D721Med (cell line): Measurements from ENCODE around the gene TLL1.
A peak's percentile ranks its signal among the peaks of the same experiment; 100 is the strongest.

Experiments used
- DNase-seq: peaks from one replicate; pipeline ENCODE4 v3.0.0; 2011; ENCODE audit warnings: low spot score; ENCODE audit not compliant: insufficient read length
- FAIRE-seq: peaks from 2 replicates; lab custom pipeline; 2011; peaks lifted over from hg19 to GRCh38; lab: Jason Lieb, UNC
- TF ChIP-seq, protein P1 (sequence below): IDR thresholded peaks from 2 replicates; pipeline ENCODE4 v1.5.1; 2012; ENCODE audit warnings: mild to moderate bottlenecking, control low read depth; ENCODE audit not compliant: insufficient read depth; ENCODE audit errors: missing control alignments

Gene TLL1

DNA sequence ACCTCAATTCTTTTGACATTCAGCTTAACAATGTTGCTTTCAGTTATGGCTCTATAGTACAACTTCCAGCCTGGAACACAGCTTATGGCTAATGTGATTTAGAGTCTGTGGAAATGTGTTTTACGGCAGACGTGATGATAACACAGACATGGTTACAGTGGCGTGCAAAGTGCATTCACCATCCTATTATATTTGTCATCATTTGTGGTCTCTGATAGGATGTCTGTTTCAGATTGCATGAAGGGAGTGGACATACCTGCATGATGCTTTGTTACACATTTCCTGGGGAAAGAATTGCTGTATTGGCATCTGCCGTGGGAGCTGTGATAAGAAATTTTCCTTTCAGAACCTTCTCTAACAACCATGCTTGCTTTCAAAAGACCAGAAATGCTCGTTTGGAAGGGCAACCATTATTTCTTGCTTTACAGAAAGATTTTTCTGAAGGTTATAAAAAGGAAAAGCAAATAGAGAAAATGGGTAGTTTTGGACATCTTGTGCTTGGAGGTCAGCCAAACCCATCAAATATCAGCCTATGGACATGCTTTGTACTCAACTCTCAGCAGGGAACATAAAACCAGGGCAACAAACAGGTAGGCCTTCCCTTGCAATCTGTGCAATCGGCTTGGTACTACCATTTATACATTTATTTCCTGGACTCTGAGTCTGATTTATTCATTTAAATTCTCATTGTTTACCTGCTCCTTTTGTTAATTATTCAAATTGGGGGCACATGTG is 273.9 kb downstream of the TLL1 start:
- FAIRE-seq (peak; percentile 16), DNase-seq (no peak)
- TF ChIP-seq, protein P1, sequence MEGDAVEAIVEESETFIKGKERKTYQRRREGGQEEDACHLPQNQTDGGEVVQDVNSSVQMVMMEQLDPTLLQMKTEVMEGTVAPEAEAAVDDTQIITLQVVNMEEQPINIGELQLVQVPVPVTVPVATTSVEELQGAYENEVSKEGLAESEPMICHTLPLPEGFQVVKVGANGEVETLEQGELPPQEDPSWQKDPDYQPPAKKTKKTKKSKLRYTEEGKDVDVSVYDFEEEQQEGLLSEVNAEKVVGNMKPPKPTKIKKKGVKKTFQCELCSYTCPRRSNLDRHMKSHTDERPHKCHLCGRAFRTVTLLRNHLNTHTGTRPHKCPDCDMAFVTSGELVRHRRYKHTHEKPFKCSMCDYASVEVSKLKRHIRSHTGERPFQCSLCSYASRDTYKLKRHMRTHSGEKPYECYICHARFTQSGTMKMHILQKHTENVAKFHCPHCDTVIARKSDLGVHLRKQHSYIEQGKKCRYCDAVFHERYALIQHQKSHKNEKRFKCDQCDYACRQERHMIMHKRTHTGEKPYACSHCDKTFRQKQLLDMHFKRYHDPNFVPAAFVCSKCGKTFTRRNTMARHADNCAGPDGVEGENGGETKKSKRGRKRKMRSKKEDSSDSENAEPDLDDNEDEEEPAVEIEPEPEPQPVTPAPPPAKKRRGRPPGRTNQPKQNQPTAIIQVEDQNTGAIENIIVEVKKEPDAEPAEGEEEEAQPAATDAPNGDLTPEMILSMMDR, result no peak
